Spleen (tissue), 13 donors: ENCODE data around the gene RBBP6. TPM values are rescaled to one million over a fixed set of nuclear protein-coding genes. Genes with fewer than 3 reads are reported as not detected.
"Not testable (repeated sequence)": the region's sequence is repeated elsewhere in the genome, so short reads cannot be mapped to it uniquely, and the experiment has no call there.

Experiments used
- DNase-seq: peaks from one replicate; pipeline ENCODE4 v3.0.0-alpha.2; 2020
- H3K27ac ChIP-seq, 8 donors: fragments of 200-600 bp; sonication (generic) in 7 of 8; 1 replicate in 4 of 8; 2 replicates in 4 of 8; pipeline versions ENCODE4 v1.5.0 to v1.8.0; 2016 to 2021; ENCODE audit warnings: inconsistent platforms in 4 of 8, mild to moderate bottlenecking in 4 of 8, moderate library complexity in 1 of 8
- H3K27me3 ChIP-seq, 7 donors: fragments of 200-600 bp; sonication (generic) in 6 of 7; replicated peaks in 1 of 7; 1 replicate in 4 of 7; 2 replicates in 3 of 7; pipeline versions ENCODE4 v1.5.0 to v1.8.0; 2016 to 2021; ENCODE audit warnings: inconsistent platforms in 3 of 7, mild to moderate bottlenecking in 1 of 7
- H3K36me3 ChIP-seq, 6 donors: fragments of 200-600 bp; sonication (generic) in 5 of 6; 1 replicate in 4 of 6; 2 replicates in 2 of 6; pipeline versions ENCODE4 v1.5.0 to v1.8.0; 2016 to 2021; ENCODE audit warnings: inconsistent platforms in 2 of 6
- H3K4me1 ChIP-seq, 6 donors: fragments of 200-600 bp; sonication (generic) in 5 of 6; 1 replicate in 3 of 6; 2 replicates in 3 of 6; pipeline versions ENCODE4 v1.5.0 to v1.8.0; 2016 to 2021; ENCODE audit warnings: inconsistent platforms in 3 of 6
- H3K4me3 ChIP-seq, 8 donors: fragments of 200-600 bp; sonication (generic) in 7 of 8; 1 replicate in 4 of 8; 2 replicates in 4 of 8; pipeline versions ENCODE4 v1.5.0 to v1.8.0; 2016 to 2021; ENCODE audit warnings: inconsistent platforms in 4 of 8, mild to moderate bottlenecking in 4 of 8, moderate library complexity in 2 of 8
- H3K9me3 ChIP-seq, 8 donors: fragments of 200-600 bp; sonication (generic) in 7 of 8; 1 replicate in 4 of 8; 2 replicates in 4 of 8; pipeline versions ENCODE4 v1.5.0 to v1.8.0; 2016 to 2021; ENCODE audit warnings: inconsistent platforms in 4 of 8
- CTCF ChIP-seq, 11 experiments: fragments of 200-600 bp in 7 of 11; fragments of 450-650 bp in 4 of 11; sonication (generic) in 4 of 11; IDR thresholded peaks in 8 of 11; conservative IDR thresholded peaks in 3 of 11; 1 replicate in 7 of 11; 2 replicates in 4 of 11; pipeline versions ENCODE4 v1.4.0 to v1.8.0; 2016 to 2021; ENCODE audit warnings: antibody characterized with exemption in 11 of 11, inconsistent platforms in 4 of 11, mild to moderate bottlenecking in 1 of 11
- POLR2A ChIP-seq, 3 donors: fragments of 450-650 bp; IDR thresholded peaks; one replicate each; pipeline ENCODE4 v1.5.1; 2017; ENCODE audit warnings: antibody characterized with exemption in 3 of 3, mild to moderate bottlenecking in 1 of 3
- POLR2AphosphoS5 ChIP-seq, 3 donors: sonication (generic); formaldehyde crosslinking; IDR thresholded peaks; one replicate each; pipeline ENCODE4 v1.5.1; 2017; ENCODE audit warnings: antibody characterized with exemption in 3 of 3
- WGBS, 5 donors: extraction: QIAGEN DNeasy Blood & Tissue Kit in 3 of 5; methylation state at CpG; one replicate each; pipeline versions ENCODE4 v1.1.5 to v1.1.7; 2013 to 2018; 5-methylcytosine and 5-hydroxymethylcytosine counted together
- intact Hi-C: fragments of 100-400 bp; cut with DNase I; formaldehyde crosslinking; loops from one replicate; pipeline ENCODE4 v1.15.0; 2023; ENCODE audit warnings: low total_unique reads
- long read RNA-seq, 2 donors: transcript quantifications; one replicate each; lab custom pipeline, GENCODE V29; 2026
- polyA plus RNA-seq, 3 donors: library from polyadenylated mRNA; stranded (reverse); fragments of 200-250 nt; gene quantifications; one replicate each; pipeline ENCODE4 v1.2.1, GENCODE V29; 2013
- total RNA-seq, 7 donors: library from RNA; depleted of rRNA in 3 of 7; stranded (reverse); fragments of >200 nt in 3 of 7; fragmentation: NEBNext Ultra II Directional in 4 of 7; extraction: Animal tissue kit (Norgen Biotek cat#: 25700) in 4 of 7; gene quantifications; one replicate each; pipeline versions ENCODE4 v1.1.0 to v1.2.1, GENCODE V29; 2016 to 2021
- donor health status: healthy with polysubstance abuse.
- donor health status: DM: no; HTN: no; CAD: no; lungs with moderate emphysema.
- donor health status: DM: no; HTN: no; CAD: no.
- donor health status: Bipolar disorder and iron deficiency.
- donor health status: healthy.
- donor health status: DM: no; HTN: no; CAD: no.
- donor health status: DM: yes; HTN: yes; CAD: no.

Gene RBBP6
- total RNA-seq (10 to 100 TPM; 63.5 to 83.9 (median 72.7) TPM), polyA plus RNA-seq (10 to 100 TPM; 34.3 to 39.1 (median 34.7) TPM)
- long read RNA-seq, donor 1, transcript RBBP6-213 (1 exons, 1,946 nt), result major isoform, 16 of 27 reads
- long read RNA-seq, donor 1, transcript RBBP6-204 (3 exons, 854 nt), result minor isoform, 6 of 27 reads
- long read RNA-seq, donor 1, partial matches to known transcripts, result 5 of 27 reads
- long read RNA-seq, donor 1, other reads (novel, unspliced or antisense), result 0 of 27 reads
- long read RNA-seq, donor 2, full-length matches to known transcripts, result 7 of 7 reads
- long read RNA-seq, donor 2, partial matches to known transcripts, result 0 of 7 reads
- long read RNA-seq, donor 2, other reads (novel, unspliced or antisense), result 0 of 7 reads

DNA sequence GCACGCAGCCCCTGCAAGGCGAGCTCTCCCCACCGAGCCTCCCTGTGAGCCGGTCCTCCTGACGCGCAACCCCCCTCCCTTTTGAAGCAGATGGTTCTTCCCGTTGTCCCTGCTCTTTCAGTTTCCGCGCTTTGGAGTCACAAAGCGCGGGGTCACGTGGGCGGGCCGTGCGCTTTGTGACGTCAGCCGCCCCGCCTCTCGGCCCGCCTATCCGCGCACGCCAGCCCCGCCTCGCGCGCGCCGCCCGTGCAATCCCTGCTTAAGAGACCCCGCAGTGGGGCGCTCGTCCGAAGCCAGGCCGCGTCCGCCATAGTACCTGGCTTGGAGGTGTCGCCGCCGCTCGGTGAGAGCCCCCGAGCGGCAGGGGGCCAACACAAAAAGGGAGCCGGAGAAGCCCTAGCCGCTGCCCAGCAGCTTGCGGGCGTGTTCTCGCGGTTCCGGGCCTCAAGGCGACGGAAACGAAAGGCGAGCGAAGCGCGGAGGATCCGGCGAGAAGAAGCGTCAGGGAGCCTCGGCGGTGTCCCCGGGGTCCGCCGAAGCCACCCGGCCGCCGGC, at the start of gene RBBP6:
RBBP6 (plus strand) TSS at position 272 of the 555 bp plus-strand sequence. CDS start 1,061 bp downstream, outside the sequence.
- H3K27me3 ChIP-seq, result no peaks in the 10 kb centered on the region
- peak within 1 kb of the TSS; percentile 93 to 100 (median 100) for H3K27ac ChIP-seq
- H3K4me3 ChIP-seq, result peak within 1 kb of the TSS; percentile 67 to 82 (median 76)
- intact Hi-C loops, result no loop called here
- TF ChIP-seq POLR2AphosphoS5 (IDR thresholded peaks at IDR 0.05) (peak; percentile 99 to 100 (median 100)), POLR2A (IDR thresholded peaks at IDR 0.05) (peak; percentile 92 to 99 (median 95)), CTCF (IDR thresholded peaks at IDR 0.05 in 8 of 11, conservative IDR thresholded peaks at IDR 0.05 in 3 of 11) (peak in 10 of 11 experiments; percentile 15 to 75 (median 54))
- DNase-seq, result peak; percentile 98
- WGBS, 5 donors, result 0 to 1% (median 0%) methylated on average over 26 to 68 of the region's 68 CpGs
- no peaks in the 10 kb centered on the region for H3K9me3 ChIP-seq
- H3K36me3 ChIP-seq, result no peaks in the 10 kb centered on the region
- peaks cover 21 to 55% (median 42%) of the 10 kb centered on the region in 6 donors for H3K4me1 ChIP-seq

GRCh38 chr16:24490866-24491265, 48.5 kb upstream of the RBBP6 start:
- WGBS, 5 donors, result 76 to 94% (median 86%) methylated on average over 2 of the region's 2 CpGs
- intact Hi-C loops, result no loop called here
- Histone ChIP-seq H3K27me3 (peaks cover 0 to 42% (median 0%) of the 10 kb centered on the region in 7 donors), H3K27ac (no peak overlapping the region), H3K36me3 (no peaks in the 10 kb centered on the region), H3K4me1 (no peaks in the 10 kb centered on the region), H3K9me3 (peaks cover 0 to 20% (median 15%) of the 10 kb centered on the region in 8 donors), H3K4me3 (no peak overlapping the region)
- no peak for DNase-seq
- TF ChIP-seq CTCF (IDR thresholded peaks at IDR 0.05 in 8 of 11, conservative IDR thresholded peaks at IDR 0.05 in 3 of 11) (no peak), POLR2AphosphoS5 (IDR thresholded peaks at IDR 0.05) (no peak), POLR2A (IDR thresholded peaks at IDR 0.05) (no peak)

- Histone ChIP-seq H3K4me1 (no peaks in the 10 kb centered on the region), H3K9me3 (peaks cover 0 to 20% (median 15%) of the 10 kb centered on the region in 8 donors), H3K36me3 (no peaks in the 10 kb centered on the region), H3K4me3 (no peak overlapping the region), H3K27ac (no peak overlapping the region), H3K27me3 (peaks cover 0 to 42% (median 0%) of the 10 kb centered on the region in 7 donors)
- 72 to 84% (median 80%) methylated on average over 2 of the region's 2 CpGs for WGBS, 5 donors
- TF ChIP-seq CTCF (IDR thresholded peaks at IDR 0.05 in 8 of 11, conservative IDR thresholded peaks at IDR 0.05 in 3 of 11), result no peak
- TF ChIP-seq POLR2A (IDR thresholded peaks at IDR 0.05), result no peak
- no peak for TF ChIP-seq POLR2AphosphoS5 (IDR thresholded peaks at IDR 0.05)
- no peak for DNase-seq
- intact Hi-C loops, result no loop called here
Observed at GRCh38 chr16:24491731-24492130, 47.6 kb upstream of the RBBP6 start.

- TF ChIP-seq POLR2A (IDR thresholded peaks at IDR 0.05) (no peak), CTCF (IDR thresholded peaks at IDR 0.05 in 8 of 11, conservative IDR thresholded peaks at IDR 0.05 in 3 of 11) (no peak), POLR2AphosphoS5 (IDR thresholded peaks at IDR 0.05) (no peak)
- intact Hi-C loops, result no loop called here
- 84 to 89% (median 87%) methylated on average over 7 of the region's 7 CpGs for WGBS, 5 donors
- H3K36me3 ChIP-seq, result no peaks in the 10 kb centered on the region
- no peaks in the 10 kb centered on the region for H3K4me1 ChIP-seq
- H3K9me3 ChIP-seq, result peaks cover 0 to 2% (median 0%) of the 10 kb centered on the region in 8 donors
- DNase-seq, result no peak
- no peak overlapping the region for H3K27ac ChIP-seq
- no peak overlapping the region for H3K4me3 ChIP-seq
- peaks cover 0 to 42% (median 0%) of the 10 kb centered on the region in 7 donors for H3K27me3 ChIP-seq
Observed at GRCh38 chr16:24493821-24494220, 45.5 kb upstream of the RBBP6 start.

GRCh38 chr16:24495207-24495606, 44.2 kb upstream of the RBBP6 start:
- 72 to 74% (median 73%) methylated on average over 9 of the region's 9 CpGs for WGBS, 5 donors
- H3K4me1 ChIP-seq, H3K36me3 ChIP-seq, intact Hi-C loops, H3K9me3 ChIP-seq, H3K27ac ChIP-seq, H3K4me3 ChIP-seq, DNase-seq: not testable (repeated sequence)
- peaks cover 0 to 47% (median 0%) of the 10 kb centered on the region in 7 donors for H3K27me3 ChIP-seq
